Endothelial cell (in vitro differentiated cells): ENCODE measurements around the gene RTP5. TPM values are rescaled to one million over a fixed set of nuclear protein-coding genes. Genes with fewer than 3 reads are reported as not detected.
"Not testable (repeated sequence)": the region's sequence is repeated elsewhere in the genome, so short reads cannot be mapped to it uniquely, and the experiment has no call there.

Experiments
- DNase-seq: peaks from one replicate; pipeline ENCODE4 v3.0.0; 2021; ENCODE audit warnings: low spot score
- H3K27ac Mint-ChIP-seq: one replicate; pipeline ENCODE4 v1.8.0; 2021; ENCODE audit warnings: mixed read lengths, inconsistent platforms; ENCODE audit not compliant: unreplicated experiment
- H3K27me3 Mint-ChIP-seq: one replicate; pipeline ENCODE4 v1.8.0; 2021; ENCODE audit warnings: mild to moderate bottlenecking, moderate library complexity, mixed read lengths, inconsistent platforms; ENCODE audit not compliant: unreplicated experiment
- H3K36me3 Mint-ChIP-seq: one replicate; pipeline ENCODE4 v1.8.0; 2021; ENCODE audit warnings: mild to moderate bottlenecking, low read depth, mixed read lengths, inconsistent platforms; ENCODE audit not compliant: unreplicated experiment
- H3K4me1 Mint-ChIP-seq: one replicate; pipeline ENCODE4 v1.8.0; 2021; ENCODE audit warnings: mild to moderate bottlenecking, mixed read lengths, inconsistent platforms; ENCODE audit not compliant: unreplicated experiment
- H3K4me3 Mint-ChIP-seq: one replicate; pipeline ENCODE4 v1.8.0; 2021; ENCODE audit warnings: mild to moderate bottlenecking, mixed read lengths, inconsistent platforms; ENCODE audit not compliant: unreplicated experiment
- H3K9me3 Mint-ChIP-seq: one replicate; pipeline ENCODE4 v1.8.0; 2021; ENCODE audit warnings: mixed read lengths, inconsistent platforms; ENCODE audit not compliant: unreplicated experiment
- long read RNA-seq: library from polyadenylated mRNA; unstranded; transcript quantifications from one replicate; pipeline ENCODE4 v2.0.0, GENCODE V29; 2020; ENCODE audit not compliant: unreplicated experiment
- total RNA-seq: library from RNA; stranded (reverse); fragmentation: NEBNext Ultra II Directional; extraction: Animal tissue kit (Norgen Biotek cat#: 25700); gene quantifications from one replicate; pipeline ENCODE4 v1.2.1, GENCODE V29; 2021; ENCODE audit not compliant: unreplicated experiment
- TF ChIP-seq, protein P1 (sequence below): fragments of 200-600 bp; sonication (generic); IDR thresholded peaks from one replicate; pipeline ENCODE4 v1.5.0; 2021; ENCODE audit warnings: antibody characterized with exemption; ENCODE audit not compliant: unreplicated experiment

The RTP5 gene
- total RNA-seq, result not detected
- long read RNA-seq, result 0 reads

DNA sequence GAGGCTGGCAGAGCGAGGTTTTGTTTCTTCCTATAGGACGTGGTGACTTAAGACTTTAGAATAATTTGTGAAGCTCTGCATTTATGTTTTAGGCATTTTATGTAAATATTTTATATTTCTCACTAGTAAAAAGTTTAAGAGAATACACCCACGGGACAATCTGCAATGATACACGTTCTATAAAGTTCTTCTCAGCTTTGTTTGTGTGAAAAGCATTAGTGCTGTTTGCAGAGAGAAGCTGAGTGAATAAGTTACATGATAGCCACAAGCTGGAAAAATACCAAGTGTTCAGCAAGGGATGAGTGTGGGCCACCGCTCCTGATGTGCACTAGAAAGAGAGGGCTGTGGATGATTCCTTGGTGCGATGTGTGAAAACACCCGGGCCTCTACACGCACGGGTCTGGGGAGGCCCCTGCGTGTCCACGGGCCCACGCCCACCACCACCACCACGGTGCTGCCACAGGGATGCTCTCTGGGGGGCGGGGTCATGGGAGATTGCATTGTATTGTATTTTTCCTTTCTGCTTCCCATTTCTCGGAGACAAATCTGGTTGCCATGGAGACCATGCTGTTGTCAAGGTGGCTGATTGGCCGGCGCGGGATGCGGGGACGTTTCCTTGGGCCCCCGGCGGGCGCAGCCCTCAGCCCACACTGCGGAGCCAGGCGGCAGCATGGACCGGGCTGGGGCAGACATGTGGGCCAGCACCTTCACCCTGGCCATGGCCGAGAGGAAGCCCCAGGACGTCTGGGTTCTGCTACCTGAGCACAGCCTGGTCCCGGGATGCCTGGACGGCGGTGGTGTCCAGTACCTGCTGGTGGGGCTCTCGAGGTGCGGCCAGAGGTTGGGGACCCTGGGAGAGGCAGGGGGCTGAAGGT lies at the start of gene RTP5:
TSS of gene RTP5 (plus strand) at position 643 of the 875 bp plus-strand sequence. CDS start at position 671, 28 bp downstream.
- Mint-ChIP-seq H3K27ac (no peak within 1 kb of the TSS), H3K9me3 (peaks cover under 1% of the 10 kb centered on the region), H3K27me3 (peaks cover 13% of the 10 kb centered on the region)

DNA sequence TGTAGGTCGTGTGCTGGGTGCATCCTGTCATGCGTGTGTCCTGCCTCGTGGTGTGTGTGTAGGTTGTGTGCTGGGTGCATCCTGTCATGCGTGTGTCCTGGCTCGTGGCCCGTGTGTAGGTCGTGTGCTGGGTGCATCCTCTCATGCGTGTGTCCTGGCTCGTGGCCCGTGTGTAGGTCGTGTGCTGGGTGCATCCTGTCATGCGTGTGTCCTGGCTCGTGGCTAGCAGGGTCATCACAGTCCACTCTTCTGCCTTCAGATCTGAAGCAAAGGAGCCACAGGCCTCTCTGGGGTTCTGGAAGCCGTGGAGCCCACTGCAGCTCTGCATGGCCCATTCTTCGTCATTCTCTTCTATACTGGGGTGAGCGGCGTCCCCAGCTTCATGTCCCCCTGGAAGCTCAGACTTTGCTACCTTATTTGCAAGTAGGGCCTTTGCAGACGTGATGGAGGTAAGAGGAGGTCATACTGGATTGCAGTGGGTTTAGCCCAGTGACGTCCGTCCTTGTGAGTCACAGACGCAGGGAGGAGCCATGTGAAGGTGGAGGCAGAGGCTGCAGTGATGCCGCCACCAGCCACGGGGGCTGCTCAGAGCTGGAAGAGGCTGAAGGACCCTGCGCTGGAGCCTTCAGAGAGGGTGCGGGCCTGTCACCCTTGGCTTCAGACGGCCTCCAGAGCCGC lies 49.4 kb upstream of the RTP5 start:
- not testable (repeated sequence) for H3K4me3 Mint-ChIP-seq, DNase-seq, H3K27ac Mint-ChIP-seq
- peaks cover 13% of the 10 kb centered on the region for H3K9me3 Mint-ChIP-seq
- peaks cover 19% of the 10 kb centered on the region for H3K36me3 Mint-ChIP-seq
- peaks cover 22% of the 10 kb centered on the region for H3K27me3 Mint-ChIP-seq
- H3K4me1 Mint-ChIP-seq, result peaks cover 24% of the 10 kb centered on the region

More for the DNA sequence above, at the start of gene RTP5:
- TF ChIP-seq, protein P1, sequence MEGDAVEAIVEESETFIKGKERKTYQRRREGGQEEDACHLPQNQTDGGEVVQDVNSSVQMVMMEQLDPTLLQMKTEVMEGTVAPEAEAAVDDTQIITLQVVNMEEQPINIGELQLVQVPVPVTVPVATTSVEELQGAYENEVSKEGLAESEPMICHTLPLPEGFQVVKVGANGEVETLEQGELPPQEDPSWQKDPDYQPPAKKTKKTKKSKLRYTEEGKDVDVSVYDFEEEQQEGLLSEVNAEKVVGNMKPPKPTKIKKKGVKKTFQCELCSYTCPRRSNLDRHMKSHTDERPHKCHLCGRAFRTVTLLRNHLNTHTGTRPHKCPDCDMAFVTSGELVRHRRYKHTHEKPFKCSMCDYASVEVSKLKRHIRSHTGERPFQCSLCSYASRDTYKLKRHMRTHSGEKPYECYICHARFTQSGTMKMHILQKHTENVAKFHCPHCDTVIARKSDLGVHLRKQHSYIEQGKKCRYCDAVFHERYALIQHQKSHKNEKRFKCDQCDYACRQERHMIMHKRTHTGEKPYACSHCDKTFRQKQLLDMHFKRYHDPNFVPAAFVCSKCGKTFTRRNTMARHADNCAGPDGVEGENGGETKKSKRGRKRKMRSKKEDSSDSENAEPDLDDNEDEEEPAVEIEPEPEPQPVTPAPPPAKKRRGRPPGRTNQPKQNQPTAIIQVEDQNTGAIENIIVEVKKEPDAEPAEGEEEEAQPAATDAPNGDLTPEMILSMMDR, result no peak
- Mint-ChIP-seq H3K4me1 (peaks cover 11% of the 10 kb centered on the region), H3K36me3 (peaks cover 17% of the 10 kb centered on the region), H3K4me3 (no peak within 1 kb of the TSS)
- no peak for DNase-seq

DNA sequence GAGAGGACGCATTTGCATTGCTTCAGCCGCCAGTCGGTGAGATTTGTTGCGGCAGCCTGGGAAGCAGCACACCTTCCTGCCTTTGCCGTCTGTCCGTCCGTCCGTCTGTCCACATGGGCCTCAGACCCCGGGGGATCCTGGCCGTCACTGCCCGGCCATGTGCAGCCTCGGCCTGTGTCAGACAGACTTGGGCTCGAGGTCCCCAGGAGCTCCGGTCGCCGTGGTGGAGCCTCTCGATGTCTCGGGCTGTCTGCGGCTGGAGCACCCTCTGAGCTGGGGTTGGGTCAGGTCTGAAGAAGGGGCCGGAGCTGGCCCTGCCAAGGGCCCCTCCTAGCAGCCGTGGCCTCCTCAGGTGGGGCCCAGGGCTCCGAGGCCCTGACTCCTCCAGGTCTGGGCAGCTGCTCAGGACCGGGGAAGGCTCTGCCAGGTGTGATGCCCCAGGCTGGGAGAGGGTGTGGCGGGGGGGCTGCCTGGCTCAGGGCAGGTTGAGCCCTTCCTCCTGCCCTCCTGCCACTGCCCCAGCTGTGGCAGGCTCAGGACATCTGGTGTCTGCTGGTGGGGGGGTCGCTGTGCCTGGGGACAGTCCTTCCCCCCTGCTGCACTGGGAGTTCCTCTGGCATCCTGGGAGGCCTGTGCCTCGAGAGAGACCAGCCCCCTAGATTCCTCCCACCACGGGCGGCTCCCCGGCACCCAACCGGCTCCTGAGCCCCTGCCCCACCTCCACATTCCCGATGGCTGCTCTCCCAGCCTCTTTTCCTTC lies 48.7 kb upstream of the RTP5 start:
- H3K27me3 Mint-ChIP-seq, result peaks cover 19% of the 10 kb centered on the region
- TF ChIP-seq, protein P1, result no peak
- H3K27ac Mint-ChIP-seq, result peak overlapping the region; percentile 82
- peak; percentile 7 for DNase-seq
- H3K36me3 Mint-ChIP-seq, result peaks cover 19% of the 10 kb centered on the region
- H3K4me1 Mint-ChIP-seq, result peaks cover 24% of the 10 kb centered on the region
- peak overlapping the region; percentile 56 for H3K4me3 Mint-ChIP-seq
- H3K9me3 Mint-ChIP-seq, result peaks cover 13% of the 10 kb centered on the region

DNA sequence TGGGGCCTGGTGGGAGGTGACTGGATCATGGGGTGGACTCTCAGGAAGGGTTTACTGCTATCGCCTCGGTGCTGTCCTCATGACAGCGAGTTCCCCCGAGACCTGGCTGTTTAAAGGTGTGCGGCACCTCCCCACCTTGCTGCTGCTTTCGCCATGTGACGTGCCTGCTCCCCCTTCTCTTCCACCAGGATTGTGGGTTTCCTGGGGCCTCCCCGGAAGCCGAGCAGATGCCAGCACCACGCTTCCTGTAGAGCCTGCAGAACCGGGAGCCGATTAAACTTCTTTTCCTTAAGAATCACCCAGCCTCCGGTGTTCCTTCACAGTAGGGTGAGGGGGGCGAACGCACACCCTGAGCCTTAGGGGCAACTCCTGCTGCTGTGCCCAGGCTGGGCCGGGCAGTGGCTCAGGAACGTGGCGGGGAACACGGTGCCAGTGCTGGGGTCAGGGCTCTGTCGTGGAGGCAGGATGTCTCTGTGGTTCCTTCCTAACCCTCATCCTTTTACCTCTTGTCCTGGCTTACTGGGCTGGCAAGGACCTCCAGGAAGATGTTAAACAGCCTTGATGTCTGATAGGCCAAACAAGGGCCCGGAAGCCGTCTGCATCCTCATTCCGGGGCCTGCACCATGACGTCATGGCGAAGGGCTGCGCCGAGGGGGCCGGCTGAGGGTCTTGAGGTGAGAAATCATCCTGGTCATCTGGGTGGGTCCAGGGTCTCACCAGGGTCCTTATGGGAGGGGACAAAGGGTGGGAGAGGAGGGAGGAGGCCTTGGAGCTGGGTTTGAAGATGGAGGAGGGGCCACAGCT lies 47.9 kb upstream of the RTP5 start:
- TF ChIP-seq, protein P1, result no peak
- H3K4me3 Mint-ChIP-seq, result peak overlapping the region; percentile 56
- peaks cover 24% of the 10 kb centered on the region for H3K4me1 Mint-ChIP-seq
- H3K36me3 Mint-ChIP-seq, result peaks cover 19% of the 10 kb centered on the region
- H3K9me3 Mint-ChIP-seq, result peaks cover 13% of the 10 kb centered on the region
- peaks cover 19% of the 10 kb centered on the region for H3K27me3 Mint-ChIP-seq
- peak; percentile 33 for DNase-seq
- H3K27ac Mint-ChIP-seq, result peak overlapping the region; percentile 82
